Activated CD8-positive, alpha-beta T cell treated with anti-CD3 and anti-CD28 coated beads for 36 hours (primary cell): Measurements from ENCODE around the gene PPP1R18. TPM values are rescaled to one million over a fixed set of nuclear protein-coding genes. Genes with fewer than 3 reads are reported as not detected.
A peak's percentile ranks its signal among the peaks of the same experiment; 100 is the strongest.

Source experiments
- ATAC-seq: fragments of 200-7000 bp; cut with Tn5 transposase; one replicate; pipeline ENCODE4 v1.10.0; 2021; ENCODE audit warnings: mild to moderate bottlenecking, moderate library complexity
- CTCF ChIA-PET: fragments of 350-600 bp; sonication (Branson Sonifier 250); formaldehyde crosslinking; loops from one replicate; lab custom pipeline; 2021; ENCODE audit warnings: antibody characterized with exemption; lab: Charles Lee
- POLR2A ChIA-PET: fragments of 350-600 bp; sonication (Branson Sonifier 250); formaldehyde crosslinking; loops from one replicate; lab custom pipeline; 2021; ENCODE audit warnings: antibody characterized with exemption; lab: Charles Lee
- DNase-seq: peaks from one replicate; pipeline ENCODE4 v3.0.0-alpha.2; 2020
- H3K27ac Mint-ChIP-seq: one replicate; pipeline ENCODE4 v1.8.0; 2021; ENCODE audit warnings: mild to moderate bottlenecking, mixed read lengths
- H3K27me3 Mint-ChIP-seq: one replicate; pipeline ENCODE4 v1.8.0; 2021; ENCODE audit warnings: mixed read lengths
- H3K36me3 Mint-ChIP-seq: one replicate; pipeline ENCODE4 v1.8.0; 2021; ENCODE audit warnings: low read depth, mixed read lengths
- H3K4me1 Mint-ChIP-seq: one replicate; pipeline ENCODE4 v1.8.0; 2021; ENCODE audit warnings: low read depth, mixed read lengths
- H3K4me3 Mint-ChIP-seq: one replicate; pipeline ENCODE4 v1.8.0; 2021; ENCODE audit warnings: mild to moderate bottlenecking, moderate library complexity, mixed read lengths
- H3K9me3 Mint-ChIP-seq: one replicate; pipeline ENCODE4 v1.8.0; 2021; ENCODE audit warnings: mixed read lengths
- intact Hi-C: fragments of 100-400 bp; cut with micrococcal nuclease; formaldehyde crosslinking; loops from one replicate; pipeline ENCODE4 v1.10.0; 2022
- total RNA-seq, 2 experiments: library from RNA; stranded (reverse); gene quantifications; one replicate each; pipeline ENCODE4 v1.2.3, GENCODE V29; 2021
- TF ChIP-seq, protein P1 (sequence below): fragments of 200-600 bp; IDR thresholded peaks from one replicate; pipeline ENCODE4 v1.8.0; 2022; ENCODE audit warnings: antibody characterized with exemption, mild to moderate bottlenecking

Gene PPP1R18
- total RNA-seq, 2 experiments from 2014 or later = 174 to 177 TPM

DNA sequence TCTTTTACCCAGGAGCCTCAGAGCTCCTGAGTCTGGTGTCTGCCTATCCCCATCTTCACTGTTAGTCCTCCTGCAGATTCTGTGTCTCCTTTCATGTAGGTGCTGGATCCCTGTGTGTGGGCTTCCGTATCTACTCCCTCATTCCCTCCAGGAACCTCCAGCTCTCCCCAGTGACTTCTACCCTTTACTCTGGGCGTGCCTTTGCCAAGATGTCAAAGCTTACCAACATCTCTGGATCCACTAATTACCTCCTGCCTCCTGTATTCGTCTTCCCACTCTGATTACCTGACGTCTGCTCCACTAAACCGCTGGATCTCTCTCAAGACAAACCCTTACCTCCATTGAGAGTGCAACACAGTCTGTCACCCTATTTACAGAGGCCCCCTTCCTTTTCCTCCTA lies 41.7 kb downstream of the PPP1R18 start:
- DNase-seq = no peak
- H3K4me1 Mint-ChIP-seq = peaks cover 39% of the 10 kb centered on the region
- H3K36me3 Mint-ChIP-seq = peaks cover 16% of the 10 kb centered on the region
- no peaks in the 10 kb centered on the region for H3K27me3 Mint-ChIP-seq
- ChIA-PET CTCF (interaction anchor here (0.7 to 1.5 kb wide), 3 partner anchors 34 to 86 kb away, joined by 4 to 5 read pairs (median 4); no protein-coding TSS in a partner anchor), POLR2A (interaction anchor here (0.6 to 1.4 kb wide), 5 partner anchors 10 to 133 kb away, joined by 3 to 8 read pairs (median 4); no protein-coding TSS in a partner anchor)
- no peaks in the 10 kb centered on the region for H3K9me3 Mint-ChIP-seq
- H3K27ac Mint-ChIP-seq = no peak overlapping the region
- intact Hi-C loops = no loop called here
- ATAC-seq = no peak
- no peak overlapping the region for H3K4me3 Mint-ChIP-seq
- TF ChIP-seq, protein P1, sequence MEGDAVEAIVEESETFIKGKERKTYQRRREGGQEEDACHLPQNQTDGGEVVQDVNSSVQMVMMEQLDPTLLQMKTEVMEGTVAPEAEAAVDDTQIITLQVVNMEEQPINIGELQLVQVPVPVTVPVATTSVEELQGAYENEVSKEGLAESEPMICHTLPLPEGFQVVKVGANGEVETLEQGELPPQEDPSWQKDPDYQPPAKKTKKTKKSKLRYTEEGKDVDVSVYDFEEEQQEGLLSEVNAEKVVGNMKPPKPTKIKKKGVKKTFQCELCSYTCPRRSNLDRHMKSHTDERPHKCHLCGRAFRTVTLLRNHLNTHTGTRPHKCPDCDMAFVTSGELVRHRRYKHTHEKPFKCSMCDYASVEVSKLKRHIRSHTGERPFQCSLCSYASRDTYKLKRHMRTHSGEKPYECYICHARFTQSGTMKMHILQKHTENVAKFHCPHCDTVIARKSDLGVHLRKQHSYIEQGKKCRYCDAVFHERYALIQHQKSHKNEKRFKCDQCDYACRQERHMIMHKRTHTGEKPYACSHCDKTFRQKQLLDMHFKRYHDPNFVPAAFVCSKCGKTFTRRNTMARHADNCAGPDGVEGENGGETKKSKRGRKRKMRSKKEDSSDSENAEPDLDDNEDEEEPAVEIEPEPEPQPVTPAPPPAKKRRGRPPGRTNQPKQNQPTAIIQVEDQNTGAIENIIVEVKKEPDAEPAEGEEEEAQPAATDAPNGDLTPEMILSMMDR = no peak

DNA sequence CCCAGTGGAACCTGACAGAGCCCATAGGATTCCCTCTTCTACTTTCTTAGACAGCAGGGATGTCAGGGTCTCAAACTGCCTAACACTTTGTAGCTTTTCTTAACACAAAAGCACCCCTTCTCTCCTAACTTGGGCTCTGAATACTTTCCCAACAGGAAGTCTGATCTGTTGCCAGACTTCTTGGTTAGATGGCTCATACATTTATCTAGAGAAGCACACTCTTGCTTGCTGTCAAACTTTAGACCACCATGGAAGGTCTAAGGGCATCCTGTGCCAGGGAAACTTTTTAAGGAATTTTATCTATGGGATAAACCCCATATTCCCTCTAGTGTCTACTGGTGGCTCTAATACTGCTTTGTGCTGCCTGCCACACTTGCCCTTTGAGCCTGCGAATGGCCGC lies 42.8 kb downstream of the PPP1R18 start:
- H3K4me3 Mint-ChIP-seq = no peak overlapping the region
- no peaks in the 10 kb centered on the region for H3K9me3 Mint-ChIP-seq
- ATAC-seq = no peak
- peaks cover 11% of the 10 kb centered on the region for H3K36me3 Mint-ChIP-seq
- peaks cover 37% of the 10 kb centered on the region for H3K4me1 Mint-ChIP-seq
- ChIA-PET POLR2A (no interaction called here), CTCF (interaction anchor here (1.5 kb wide), 1 partner anchor 47 kb away, joined by 4 read pairs; no protein-coding TSS in a partner anchor)
- TF ChIP-seq, protein P1 = no peak
- no peaks in the 10 kb centered on the region for H3K27me3 Mint-ChIP-seq
- no peak overlapping the region for H3K27ac Mint-ChIP-seq
- DNase-seq = no peak
- intact Hi-C loops = no loop called here

DNA sequence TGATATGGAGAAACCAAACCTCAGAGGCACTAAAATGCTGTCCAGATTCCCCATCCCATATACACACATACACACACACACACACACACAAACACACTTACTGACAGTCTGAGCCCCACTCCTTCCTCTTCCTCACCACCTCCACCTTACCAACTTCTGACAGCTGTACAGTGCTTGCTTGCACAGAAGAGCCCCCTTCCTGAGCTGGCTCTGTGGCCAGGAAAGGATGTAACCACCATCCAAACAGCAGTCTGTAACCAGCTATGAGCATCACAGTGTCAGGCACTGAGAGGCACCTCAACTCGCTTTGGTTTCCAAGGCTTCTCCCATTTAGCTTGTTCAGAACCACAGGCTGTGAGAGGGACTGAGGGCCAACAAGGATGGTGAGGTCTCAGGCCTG lies 45.4 kb downstream of the PPP1R18 start:
- ChIA-PET CTCF (interaction anchor here (0.8 to 3.6 kb wide), 7 partner anchors 11 to 99 kb away, joined by 3 to 13 read pairs (median 5); no protein-coding TSS in a partner anchor), POLR2A (interaction anchor here (0.7 to 1.6 kb wide), 3 partner anchors 10 to 90 kb away, joined by 3 to 6 read pairs (median 3); partner anchors contain the start of gene MRPS18B)
- intact Hi-C loops = no loop called here
- Mint-ChIP-seq H3K4me1 (peaks cover 28% of the 10 kb centered on the region), H3K27ac (peak overlapping the region; percentile 11), H3K27me3 (no peaks in the 10 kb centered on the region), H3K4me3 (no peak overlapping the region), H3K36me3 (peaks cover 8% of the 10 kb centered on the region), H3K9me3 (no peaks in the 10 kb centered on the region)
- TF ChIP-seq, protein P1 = no peak
- DNase-seq (no peak), ATAC-seq (peak; percentile 58)

- Mint-ChIP-seq H3K9me3 (no peaks in the 10 kb centered on the region), H3K27ac (peak overlapping the region; percentile 50), H3K4me1 (peaks cover 22% of the 10 kb centered on the region), H3K36me3 (peaks cover 8% of the 10 kb centered on the region), H3K4me3 (no peak overlapping the region), H3K27me3 (no peaks in the 10 kb centered on the region)
- POLR2A ChIA-PET = interaction anchor here (1.6 kb wide), 1 partner anchor 22 kb away, joined by 6 read pairs; the partner anchor contains the start of gene MRPS18B
- TF ChIP-seq, protein P1 = no peak
- ATAC-seq (no peak), DNase-seq (no peak)
- CTCF ChIA-PET = interaction anchor here (0.8 to 3.6 kb wide), 8 partner anchors 11 to 157 kb away, joined by 3 to 13 read pairs (median 4); no protein-coding TSS in a partner anchor
- intact Hi-C loops = no loop called here
Measured at GRCh38 chr6:30640481-30640880, 46.0 kb downstream of the PPP1R18 start.

DNA sequence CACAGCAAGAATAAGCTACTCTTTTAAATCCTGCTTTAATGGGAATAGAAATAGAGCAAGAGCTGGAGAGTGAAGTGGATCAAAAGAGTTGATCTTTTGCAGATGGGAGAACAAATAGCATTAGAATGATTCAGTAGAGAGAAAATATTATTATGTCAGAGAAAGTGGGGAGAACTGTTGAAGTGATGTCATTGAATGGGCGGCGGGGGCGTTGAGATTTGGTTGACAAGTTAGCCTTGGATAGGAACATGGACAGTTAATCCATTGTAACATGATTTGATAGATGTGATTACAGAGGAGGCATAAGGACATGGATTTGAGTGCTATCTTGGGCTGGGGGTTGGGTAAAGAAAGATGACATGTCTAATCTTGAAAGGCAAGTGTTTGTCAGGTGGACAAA lies 50.6 kb downstream of the PPP1R18 start:
- ChIA-PET POLR2A (no interaction called here), CTCF (no interaction called here)
- ATAC-seq (no peak), DNase-seq (no peak)
- Mint-ChIP-seq H3K36me3 (peaks cover 21% of the 10 kb centered on the region), H3K27ac (no peak overlapping the region), H3K27me3 (no peaks in the 10 kb centered on the region), H3K9me3 (no peaks in the 10 kb centered on the region), H3K4me3 (no peak overlapping the region), H3K4me1 (peaks cover 8% of the 10 kb centered on the region)
- intact Hi-C loops = no loop called here
- TF ChIP-seq, protein P1 = no peak
